Trophoblast cell (in vitro differentiated cells and primary cell): ENCODE results near the gene UQCRC1.

Source experiments
- DNase-seq, 2 donors: peaks; one replicate each; pipeline ENCODE4 v3.0.0-alpha.2; 2016
- H2AFZ ChIP-seq: 2 replicates; pipeline ENCODE4 v1.6.1; 2013; ENCODE audit warnings: low read length, moderate library complexity, mild to moderate bottlenecking; ENCODE audit not compliant: insufficient read depth, poor library complexity
- H2AK5ac ChIP-seq: 2 replicates; pipeline ENCODE4 v1.6.1; 2013; ENCODE audit warnings: mild to moderate bottlenecking, low read length
- H2BK120ac ChIP-seq: 2 replicates; pipeline ENCODE4 v1.6.1; 2013; ENCODE audit warnings: low read length, mild to moderate bottlenecking, moderate library complexity; ENCODE audit not compliant: insufficient read depth, poor library complexity
- H2BK12ac ChIP-seq: 2 replicates; pipeline ENCODE4 v1.6.1; 2013; ENCODE audit warnings: mild to moderate bottlenecking, low read length, moderate library complexity
- H2BK5ac ChIP-seq: 2 replicates; pipeline ENCODE4 v1.6.1; 2013; ENCODE audit warnings: low read length, low read depth, moderate library complexity, mild to moderate bottlenecking; ENCODE audit not compliant: poor library complexity
- H3K14ac ChIP-seq: 2 replicates; pipeline ENCODE4 v1.6.1; 2013; ENCODE audit warnings: mild to moderate bottlenecking, low read length
- H3K18ac ChIP-seq: 2 replicates; pipeline ENCODE4 v1.6.1; 2013; ENCODE audit warnings: mild to moderate bottlenecking, low read length
- H3K23ac ChIP-seq: 2 replicates; pipeline ENCODE4 v1.6.1; 2013; ENCODE audit warnings: low read length
- H3K27ac ChIP-seq: 2 replicates; pipeline ENCODE4 v1.5.1; 2013; ENCODE audit warnings: low read depth, mild to moderate bottlenecking, inconsistent platforms, low read length, moderate library complexity
- H3K27me3 ChIP-seq: 2 replicates; pipeline ENCODE4 v1.6.1; 2013; ENCODE audit warnings: inconsistent platforms, mild to moderate bottlenecking, low read length, moderate library complexity; ENCODE audit not compliant: insufficient read depth
- H3K36me3 ChIP-seq, 2 experiments: 1 replicate in 1 of 2; 2 replicates in 1 of 2; pipeline ENCODE4 v1.6.1; 2013; ENCODE audit warnings: low read length in 2 of 2, mild to moderate bottlenecking in 2 of 2, moderate library complexity in 1 of 2; ENCODE audit not compliant: insufficient read depth in 2 of 2, control insufficient read depth in 1 of 2
- H3K4ac ChIP-seq: 2 replicates; pipeline ENCODE4 v1.6.1; 2013; ENCODE audit warnings: low read depth, mild to moderate bottlenecking, low read length, moderate library complexity
- H3K4me1 ChIP-seq, 2 experiments: 1 replicate in 1 of 2; 2 replicates in 1 of 2; pipeline ENCODE4 v1.6.1; 2013; ENCODE audit warnings: low read length in 2 of 2, mild to moderate bottlenecking in 2 of 2, moderate library complexity in 1 of 2; ENCODE audit not compliant: insufficient read depth in 2 of 2, control insufficient read depth in 1 of 2
- H3K4me2 ChIP-seq: 2 replicates; pipeline ENCODE4 v1.6.1; 2013; ENCODE audit warnings: inconsistent platforms, mild to moderate bottlenecking, low read length, moderate library complexity
- H3K4me3 ChIP-seq: 2 replicates; pipeline ENCODE4 v1.5.1; 2013; ENCODE audit warnings: mild to moderate bottlenecking, low read depth, low read length, inconsistent platforms
- H3K79me1 ChIP-seq: one replicate; pipeline ENCODE4 v1.6.1; 2013; ENCODE audit warnings: low read length
- H3K79me2 ChIP-seq: 2 replicates; pipeline ENCODE4 v1.6.1; 2013; ENCODE audit warnings: low read length, mild to moderate bottlenecking; ENCODE audit not compliant: control insufficient read depth, insufficient read depth, poor library complexity
- H3K9ac ChIP-seq: 2 replicates; pipeline ENCODE4 v1.6.1; 2013; ENCODE audit warnings: mild to moderate bottlenecking, low read length
- H3K9me3 ChIP-seq: 2 replicates; pipeline ENCODE4 v1.6.1; 2013; ENCODE audit warnings: low read depth, mild to moderate bottlenecking, control low read depth, inconsistent platforms, low read length; ENCODE audit not compliant: insufficient read depth
- H4K12ac ChIP-seq: 2 replicates; pipeline ENCODE4 v1.6.1; 2013; ENCODE audit warnings: low read depth, mild to moderate bottlenecking, low read length, moderate library complexity
- H4K8ac ChIP-seq: 2 replicates; pipeline ENCODE4 v1.6.1; 2013; ENCODE audit warnings: low read depth, mild to moderate bottlenecking, low read length, moderate library complexity
- H4K91ac ChIP-seq: one replicate; pipeline ENCODE4 v1.6.1; 2013; ENCODE audit warnings: low read depth, mild to moderate bottlenecking, low read length, moderate library complexity
- WGBS: extraction: QIAGEN DNeasy Blood & Tissue Kit; methylation state at CpG from one replicate; pipeline ENCODE4 v1.1.7; 2013; ENCODE audit warnings: missing lambda C conversion rate; ENCODE audit not compliant: insufficient read length, insufficient coverage; ENCODE audit errors: extremely low coverage; 5-methylcytosine and 5-hydroxymethylcytosine counted together

UQCRC1 gene

DNA sequence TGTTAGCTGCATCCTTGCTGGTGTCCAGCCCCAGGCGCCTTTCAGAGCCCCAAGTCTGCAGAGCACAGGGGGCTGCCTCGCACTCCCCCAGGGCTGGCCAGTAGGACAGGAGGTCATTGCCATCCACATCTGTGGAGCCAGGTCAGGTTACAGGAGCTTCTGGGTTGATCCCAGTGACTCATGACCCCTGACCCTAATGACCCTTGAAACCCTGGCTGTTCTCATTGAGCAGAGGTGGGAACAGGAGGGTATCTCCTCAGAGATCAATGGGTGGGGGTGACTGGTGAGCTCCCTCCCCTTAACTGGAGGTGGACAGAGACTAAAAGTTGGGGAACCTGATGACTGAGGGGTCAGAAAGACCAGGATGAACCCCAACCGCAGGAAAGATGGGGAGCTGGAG lies 31.9 kb upstream of the UQCRC1 start:
- Histone ChIP-seq H2BK5ac (no peak overlapping the region), H3K9me3 (peaks cover 5% of the 10 kb centered on the region), H3K4ac (no peak overlapping the region), H2BK120ac (no peak overlapping the region), H3K27me3 (no peaks in the 10 kb centered on the region), H3K18ac (no peak overlapping the region), H3K27ac (no peak overlapping the region), H3K36me3 (peaks cover 4 to 26% of the 10 kb centered on the region in 2 experiments), H3K14ac (no peak overlapping the region), H4K12ac (no peak overlapping the region), H3K79me1 (no peaks in the 10 kb centered on the region), H2AFZ (no peak overlapping the region), H2AK5ac (no peak overlapping the region), H3K9ac (no peak overlapping the region), H3K4me2 (no peak overlapping the region), H4K91ac (no peak overlapping the region), H2BK12ac (no peak overlapping the region), H3K4me1 (peaks cover 4% of the 10 kb centered on the region in 2 experiments), H3K4me3 (no peak overlapping the region), H4K8ac (no peak overlapping the region), H3K79me2 (no peaks in the 10 kb centered on the region), H3K23ac (no peak overlapping the region)
- DNase-seq = no peak
- WGBS = no CpG with 5 or more reads among the region's 3 CpGs

DNA sequence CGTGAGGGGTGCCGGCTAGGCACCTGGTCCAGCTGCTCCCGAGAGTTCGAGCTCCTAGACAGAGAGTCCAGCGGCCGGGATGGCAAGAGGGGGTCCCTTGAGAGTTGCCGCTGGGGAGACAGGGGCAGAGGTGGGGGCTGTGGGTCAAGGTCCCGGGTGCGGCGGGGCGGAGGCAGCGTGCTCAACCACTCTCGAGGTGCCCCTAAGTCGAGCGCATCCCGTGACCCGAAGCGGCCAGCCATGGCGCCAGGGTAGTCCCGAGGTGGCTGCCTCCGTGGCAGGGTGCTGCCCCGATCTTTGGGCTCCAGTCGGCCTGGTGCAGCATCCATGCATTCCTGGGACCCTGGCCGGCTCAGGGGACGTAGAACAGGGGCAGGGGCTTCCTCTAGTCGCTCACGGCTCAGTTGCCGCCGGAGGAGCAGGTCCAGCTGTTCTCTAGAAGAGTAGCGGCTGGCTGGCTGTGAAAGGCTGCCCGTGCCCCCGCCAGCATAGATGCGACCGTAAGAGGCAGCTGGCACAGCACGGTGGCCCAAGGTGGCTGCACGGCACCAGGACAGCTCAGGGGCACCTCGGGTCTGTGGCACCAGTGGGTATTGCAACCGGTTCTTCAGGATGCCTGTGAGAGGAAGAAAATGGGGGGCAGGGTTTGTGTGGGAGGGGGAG lies 30.6 kb upstream of the UQCRC1 start:
- H2BK5ac ChIP-seq = no peak overlapping the region
- no peak overlapping the region for H4K91ac ChIP-seq
- no peak overlapping the region for H2AK5ac ChIP-seq
- H3K4ac ChIP-seq = no peak overlapping the region
- H3K4me3 ChIP-seq = no peak overlapping the region
- H4K12ac ChIP-seq = no peak overlapping the region
- H4K8ac ChIP-seq = no peak overlapping the region
- peaks cover 5% of the 10 kb centered on the region for H3K79me2 ChIP-seq
- H2AFZ ChIP-seq = no peak overlapping the region
- peaks cover 6% of the 10 kb centered on the region for H3K79me1 ChIP-seq
- no peak overlapping the region for H3K27ac ChIP-seq
- H3K9ac ChIP-seq = no peak overlapping the region
- H3K14ac ChIP-seq = no peak overlapping the region
- H2BK12ac ChIP-seq = no peak overlapping the region
- DNase-seq = no peak
- no peak overlapping the region for H3K18ac ChIP-seq
- WGBS = no CpG with 5 or more reads among the region's 38 CpGs
- H3K4me2 ChIP-seq = no peak overlapping the region
- H3K23ac ChIP-seq = no peak overlapping the region
- no peaks in the 10 kb centered on the region for H3K27me3 ChIP-seq
- H3K36me3 ChIP-seq = peaks cover 4 to 20% of the 10 kb centered on the region in 2 experiments
- H2BK120ac ChIP-seq = no peak overlapping the region
- H3K9me3 ChIP-seq = peaks cover 5% of the 10 kb centered on the region
- H3K4me1 ChIP-seq = peaks cover 5 to 12% of the 10 kb centered on the region in 2 experiments

DNA sequence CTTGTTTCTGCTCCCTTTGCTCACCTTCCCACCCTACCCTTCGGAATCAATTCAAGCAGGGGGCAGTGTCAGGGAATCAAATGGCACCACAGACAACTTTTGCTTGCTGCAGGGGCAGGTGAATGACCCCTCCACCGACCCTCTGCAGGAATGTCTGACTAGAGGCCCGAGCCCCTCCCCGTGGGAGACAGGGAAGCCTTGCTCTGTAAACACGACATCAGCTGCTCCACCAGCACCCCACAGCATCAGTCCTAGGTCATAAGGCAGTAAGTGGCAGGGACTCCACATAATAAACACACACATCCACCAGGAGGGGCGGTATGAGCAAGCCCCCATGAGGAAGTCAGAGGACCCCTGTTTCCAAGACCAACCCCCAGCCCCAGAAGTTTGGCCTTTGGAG lies 27.9 kb upstream of the UQCRC1 start:
- no peaks in the 10 kb centered on the region for H3K27me3 ChIP-seq
- peaks cover 9% of the 10 kb centered on the region for H3K79me1 ChIP-seq
- H3K79me2 ChIP-seq = peaks cover 8% of the 10 kb centered on the region
- no peak overlapping the region for H3K4me2 ChIP-seq
- H3K9me3 ChIP-seq = peaks cover 5% of the 10 kb centered on the region
- no peak overlapping the region for H4K91ac ChIP-seq
- H4K12ac ChIP-seq = no peak overlapping the region
- no peak overlapping the region for H2BK12ac ChIP-seq
- H2AFZ ChIP-seq = no peak overlapping the region
- no peak overlapping the region for H3K14ac ChIP-seq
- no peak overlapping the region for H3K23ac ChIP-seq
- no CpG with 5 or more reads among the region's 6 CpGs for WGBS
- peaks cover 5 to 17% of the 10 kb centered on the region in 2 experiments for H3K4me1 ChIP-seq
- H3K18ac ChIP-seq = no peak overlapping the region
- no peak overlapping the region for H3K4me3 ChIP-seq
- no peak overlapping the region for H3K9ac ChIP-seq
- H3K4ac ChIP-seq = no peak overlapping the region
- H2BK120ac ChIP-seq = no peak overlapping the region
- no peak overlapping the region for H3K27ac ChIP-seq
- H2AK5ac ChIP-seq = no peak overlapping the region
- DNase-seq = no peak
- H2BK5ac ChIP-seq = no peak overlapping the region
- no peak overlapping the region for H4K8ac ChIP-seq
- peaks cover 17 to 26% of the 10 kb centered on the region in 2 experiments for H3K36me3 ChIP-seq

- Histone ChIP-seq H3K27me3 (no peaks in the 10 kb centered on the region), H4K91ac (peak overlapping the region; percentile 72), H2AFZ (no peak overlapping the region), H4K12ac (no peak overlapping the region), H2BK5ac (no peak overlapping the region), H3K4me2 (peak overlapping the region; percentile 92), H2BK120ac (no peak overlapping the region), H3K79me1 (peaks cover 9% of the 10 kb centered on the region), H3K4ac (no peak overlapping the region), H3K79me2 (peaks cover 8% of the 10 kb centered on the region), H3K27ac (peak overlapping the region; percentile 77), H3K14ac (no peak overlapping the region), H3K18ac (peak overlapping the region; percentile 16), H3K9me3 (peaks cover 2% of the 10 kb centered on the region), H3K9ac (peak overlapping the region; percentile 18), H2BK12ac (no peak overlapping the region), H4K8ac (peak overlapping the region; percentile 40), H3K4me1 (peaks cover 5 to 17% of the 10 kb centered on the region in 2 experiments), H3K36me3 (peaks cover 26 to 33% of the 10 kb centered on the region in 2 experiments), H3K4me3 (peak overlapping the region; percentile 66), H3K23ac (no peak overlapping the region), H2AK5ac (no peak overlapping the region)
- no peak for DNase-seq
- WGBS = no CpG with 5 or more reads among the region's 10 CpGs
Measured at GRCh38 chr3:48636149-48636655, 26.8 kb upstream of the UQCRC1 start.
